22Rv1 (cell line): ENCODE data around the gene GOLT1B.

ENCODE experiments used
- ZFX ChIP-seq: fragments of 450-650 bp; IDR thresholded peaks from 2 replicates; pipeline ENCODE4 v1.6.1; 2017; ENCODE audit warnings: antibody characterized with exemption, borderline replicate concordance
- TF ChIP-seq, protein P1 (sequence below): fragments of 450-650 bp; IDR thresholded peaks from 2 replicates; pipeline ENCODE4 v1.5.1; 2017; ENCODE audit warnings: mild to moderate bottlenecking

DNA sequence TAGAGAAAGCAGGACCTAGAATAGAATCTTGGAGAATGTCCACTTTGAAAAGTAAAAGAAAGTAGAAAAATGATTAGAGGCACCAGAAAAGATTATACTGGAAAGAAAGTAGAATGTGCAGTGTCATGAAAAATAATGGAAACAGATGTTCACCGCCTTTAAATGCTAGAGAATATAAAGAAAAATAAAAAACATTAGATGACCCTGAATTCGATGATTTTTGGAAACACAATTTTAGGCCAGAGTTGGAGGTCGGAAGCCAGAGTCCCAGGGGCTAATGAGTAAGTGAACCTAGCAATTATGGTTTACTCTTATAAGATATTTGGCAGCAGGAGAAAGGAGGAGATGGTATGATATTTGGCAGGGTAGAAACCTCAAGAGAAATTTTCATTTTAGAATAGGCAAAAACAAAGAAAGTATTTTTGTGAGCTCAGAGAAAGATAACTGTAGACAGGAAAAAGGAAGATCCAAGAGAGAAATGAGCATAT is 65.4 kb downstream of the GOLT1B start:
- TF ChIP-seq, protein P1, sequence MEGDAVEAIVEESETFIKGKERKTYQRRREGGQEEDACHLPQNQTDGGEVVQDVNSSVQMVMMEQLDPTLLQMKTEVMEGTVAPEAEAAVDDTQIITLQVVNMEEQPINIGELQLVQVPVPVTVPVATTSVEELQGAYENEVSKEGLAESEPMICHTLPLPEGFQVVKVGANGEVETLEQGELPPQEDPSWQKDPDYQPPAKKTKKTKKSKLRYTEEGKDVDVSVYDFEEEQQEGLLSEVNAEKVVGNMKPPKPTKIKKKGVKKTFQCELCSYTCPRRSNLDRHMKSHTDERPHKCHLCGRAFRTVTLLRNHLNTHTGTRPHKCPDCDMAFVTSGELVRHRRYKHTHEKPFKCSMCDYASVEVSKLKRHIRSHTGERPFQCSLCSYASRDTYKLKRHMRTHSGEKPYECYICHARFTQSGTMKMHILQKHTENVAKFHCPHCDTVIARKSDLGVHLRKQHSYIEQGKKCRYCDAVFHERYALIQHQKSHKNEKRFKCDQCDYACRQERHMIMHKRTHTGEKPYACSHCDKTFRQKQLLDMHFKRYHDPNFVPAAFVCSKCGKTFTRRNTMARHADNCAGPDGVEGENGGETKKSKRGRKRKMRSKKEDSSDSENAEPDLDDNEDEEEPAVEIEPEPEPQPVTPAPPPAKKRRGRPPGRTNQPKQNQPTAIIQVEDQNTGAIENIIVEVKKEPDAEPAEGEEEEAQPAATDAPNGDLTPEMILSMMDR: no peak
- TF ChIP-seq ZFX: no peak
